Thyroid gland (tissue), 4 donors: Measurements from ENCODE around the gene SHISAL2A. TPM values are rescaled to one million over a fixed set of nuclear protein-coding genes. Genes with fewer than 3 reads are reported as not detected.

Experiments
- DNase-seq, 2 donors: peaks; one replicate each; pipeline ENCODE4 v3.0.0-alpha.2; 2019
- H3K27ac ChIP-seq, 3 donors: fragments of 200-600 bp; sonication (generic); 1 replicate in 2 of 3; 2 replicates in 1 of 3; pipeline ENCODE4 v1.5.1; 2016 to 2019; ENCODE audit warnings: mild to moderate bottlenecking in 1 of 3, moderate library complexity in 1 of 3
- H3K27me3 ChIP-seq: fragments of 200-600 bp; sonication (generic); one replicate; pipeline ENCODE4 v1.5.1; 2019
- H3K36me3 ChIP-seq, 2 donors: fragments of 200-600 bp; sonication (generic); one replicate each; pipeline ENCODE4 v1.5.1; 2016 to 2019
- H3K4me1 ChIP-seq, 2 donors: fragments of 200-600 bp; sonication (generic); one replicate each; pipeline ENCODE4 v1.5.1; 2017 to 2019
- H3K4me3 ChIP-seq, 3 donors: fragments of 200-600 bp; sonication (generic); replicated peaks in 1 of 3; 1 replicate in 2 of 3; 2 replicates in 1 of 3; pipeline ENCODE4 v1.5.1; 2016; ENCODE audit warnings: mild to moderate bottlenecking in 1 of 3
- H3K9me3 ChIP-seq: fragments of 200-600 bp; sonication (generic); one replicate; pipeline ENCODE4 v1.5.1; 2017
- CTCF ChIP-seq, 6 experiments: fragments of 200-600 bp in 3 of 6; fragments of 450-650 bp in 3 of 6; sonication (generic) in 3 of 6; IDR thresholded peaks; one replicate each; pipeline ENCODE4 v1.5.1; 2016 to 2019; ENCODE audit warnings: antibody characterized with exemption in 6 of 6, mild to moderate bottlenecking in 2 of 6, inconsistent platforms in 1 of 6, moderate library complexity in 1 of 6
- POLR2A ChIP-seq, 2 donors: fragments of 450-650 bp; IDR thresholded peaks; one replicate each; pipeline ENCODE4 v1.6.1; 2017; ENCODE audit warnings: antibody characterized with exemption in 2 of 2, mild to moderate bottlenecking in 2 of 2, moderate library complexity in 1 of 2
- WGBS, 2 donors: methylation state at CpG; one replicate each; pipeline ENCODE4 v1.1.5; 2017; 5-methylcytosine and 5-hydroxymethylcytosine counted together
- intact Hi-C: fragments of 100-400 bp; cut with DNase I; formaldehyde crosslinking; loops from one replicate; pipeline ENCODE4 v1.15.1; 2023
- total RNA-seq, 4 donors: library from RNA; depleted of rRNA; stranded (reverse); fragments of >200 nt; gene quantifications; one replicate each; pipeline ENCODE4 v1.2.3, GENCODE V29; 2016

SHISAL2A gene
- total RNA-seq, 4 donors from 2014 or later, result 0.75 to 1.1 (median 0.94) TPM; not detected in 1

GRCh38 chr1:52676249-52676903 lies 43.4 kb downstream of the SHISAL2A start:
- no peak for TF ChIP-seq CTCF (IDR thresholded peaks at IDR 0.05)
- no peak for TF ChIP-seq POLR2A (IDR thresholded peaks at IDR 0.05)
- no peaks in the 10 kb centered on the region for H3K9me3 ChIP-seq
- H3K27ac ChIP-seq, result no peak overlapping the region
- no peaks in the 10 kb centered on the region for H3K36me3 ChIP-seq
- DNase-seq, result peak in 1 of 2 donors; percentile 42
- WGBS, 2 donors, result 69 to 79% methylated on average over 5 to 7 of the region's 8 CpGs
- H3K4me3 ChIP-seq, result no peak overlapping the region
- no peaks in the 10 kb centered on the region for H3K4me1 ChIP-seq
- intact Hi-C loops, result no loop called here
- H3K27me3 ChIP-seq, result no peaks in the 10 kb centered on the region

- Histone ChIP-seq H3K27me3 (no peaks in the 10 kb centered on the region), H3K36me3 (no peaks in the 10 kb centered on the region), H3K4me1 (no peaks in the 10 kb centered on the region), H3K4me3 (no peak overlapping the region), H3K9me3 (no peaks in the 10 kb centered on the region), H3K27ac (no peak overlapping the region)
- TF ChIP-seq CTCF (IDR thresholded peaks at IDR 0.05) (no peak), POLR2A (IDR thresholded peaks at IDR 0.05) (no peak)
- intact Hi-C loops, result no loop called here
- DNase-seq, result peak in 1 of 2 donors; percentile 14
- WGBS, 2 donors, result 66% methylated on average over 6 of the region's 6 CpGs
Observed at GRCh38 chr1:52677076-52677806, 44.3 kb downstream of the SHISAL2A start.

GRCh38 chr1:52679048-52679447 lies 46.1 kb downstream of the SHISAL2A start:
- no peak overlapping the region for H3K4me3 ChIP-seq
- DNase-seq, result no peak
- WGBS, 2 donors, result 100% methylated on average over 1 of the region's 1 CpG
- intact Hi-C loops, result no loop called here
- TF ChIP-seq CTCF (IDR thresholded peaks at IDR 0.05), result no peak
- no peak for TF ChIP-seq POLR2A (IDR thresholded peaks at IDR 0.05)
- H3K36me3 ChIP-seq, result no peaks in the 10 kb centered on the region
- no peaks in the 10 kb centered on the region for H3K27me3 ChIP-seq
- no peaks in the 10 kb centered on the region for H3K4me1 ChIP-seq
- no peak overlapping the region for H3K27ac ChIP-seq
- no peaks in the 10 kb centered on the region for H3K9me3 ChIP-seq

- no peak for DNase-seq
- intact Hi-C loops, result no loop called here
- Histone ChIP-seq H3K27me3 (no peaks in the 10 kb centered on the region), H3K9me3 (no peaks in the 10 kb centered on the region), H3K27ac (no peak overlapping the region), H3K36me3 (no peaks in the 10 kb centered on the region), H3K4me1 (no peaks in the 10 kb centered on the region), H3K4me3 (no peak overlapping the region)
- WGBS, 2 donors, result 94 to 95% methylated on average over 5 of the region's 5 CpGs
- TF ChIP-seq CTCF (IDR thresholded peaks at IDR 0.05) (no peak), POLR2A (IDR thresholded peaks at IDR 0.05) (no peak)
Observed at GRCh38 chr1:52679498-52679897, 46.5 kb downstream of the SHISAL2A start.

GRCh38 chr1:52680353-52680752 lies 47.4 kb downstream of the SHISAL2A start:
- H3K9me3 ChIP-seq, result no peaks in the 10 kb centered on the region
- DNase-seq, result no peak
- peaks cover 0 to 4% of the 10 kb centered on the region in 2 donors for H3K36me3 ChIP-seq
- H3K4me1 ChIP-seq, result no peaks in the 10 kb centered on the region
- intact Hi-C loops, result no loop called here
- WGBS, 2 donors, result 86 to 90% methylated on average over 3 of the region's 3 CpGs
- no peak overlapping the region for H3K4me3 ChIP-seq
- H3K27ac ChIP-seq, result no peak overlapping the region
- H3K27me3 ChIP-seq, result no peaks in the 10 kb centered on the region
- TF ChIP-seq POLR2A (IDR thresholded peaks at IDR 0.05), result no peak
- no peak for TF ChIP-seq CTCF (IDR thresholded peaks at IDR 0.05)
